Progenitor cell of endocrine pancreas (in vitro differentiated cells): ENCODE results near the gene NOL4L. TPM values are rescaled to one million over a fixed set of nuclear protein-coding genes. Genes with fewer than 3 reads are reported as not detected.
A peak's percentile ranks its signal among the peaks of the same experiment; 100 is the strongest.

ENCODE experiments used
- DNase-seq: peaks from one replicate; pipeline ENCODE4 v3.0.0; 2021; ENCODE audit warnings: low spot score; ENCODE audit not compliant: unreplicated experiment
- H3K27ac Mint-ChIP-seq: 2 replicates; pipeline ENCODE4 v1.8.0; 2021; ENCODE audit warnings: mild to moderate bottlenecking, moderate library complexity, mixed read lengths
- H3K27me3 Mint-ChIP-seq: 2 replicates; pipeline ENCODE4 v1.8.0; 2021; ENCODE audit warnings: mixed read lengths
- H3K36me3 Mint-ChIP-seq: 2 replicates; pipeline ENCODE4 v1.8.0; 2022; ENCODE audit warnings: mixed read lengths; ENCODE audit not compliant: insufficient read depth
- H3K4me1 Mint-ChIP-seq: 2 replicates; pipeline ENCODE4 v1.8.0; 2021; ENCODE audit warnings: low read depth, mixed read lengths
- H3K4me3 Mint-ChIP-seq: 2 replicates; pipeline ENCODE4 v1.8.0; 2021; ENCODE audit warnings: low read depth, mild to moderate bottlenecking, moderate library complexity, mixed read lengths
- H3K9me3 Mint-ChIP-seq: 2 replicates; pipeline ENCODE4 v1.8.0; 2021; ENCODE audit warnings: low read depth, mixed read lengths
- total RNA-seq: library from RNA; stranded (reverse); gene quantifications from 2 replicates; pipeline ENCODE4 v1.2.1, GENCODE V29; 2021
- TF ChIP-seq, protein P1 (sequence below): fragments of 200-600 bp; sonication (generic); IDR thresholded peaks from one replicate; pipeline ENCODE4 v1.5.0; 2021; ENCODE audit warnings: antibody characterized with exemption, mild to moderate bottlenecking; ENCODE audit not compliant: unreplicated experiment

Gene NOL4L
- total RNA-seq, 1 donor from 2014 or later: 90.4 TPM

DNA sequence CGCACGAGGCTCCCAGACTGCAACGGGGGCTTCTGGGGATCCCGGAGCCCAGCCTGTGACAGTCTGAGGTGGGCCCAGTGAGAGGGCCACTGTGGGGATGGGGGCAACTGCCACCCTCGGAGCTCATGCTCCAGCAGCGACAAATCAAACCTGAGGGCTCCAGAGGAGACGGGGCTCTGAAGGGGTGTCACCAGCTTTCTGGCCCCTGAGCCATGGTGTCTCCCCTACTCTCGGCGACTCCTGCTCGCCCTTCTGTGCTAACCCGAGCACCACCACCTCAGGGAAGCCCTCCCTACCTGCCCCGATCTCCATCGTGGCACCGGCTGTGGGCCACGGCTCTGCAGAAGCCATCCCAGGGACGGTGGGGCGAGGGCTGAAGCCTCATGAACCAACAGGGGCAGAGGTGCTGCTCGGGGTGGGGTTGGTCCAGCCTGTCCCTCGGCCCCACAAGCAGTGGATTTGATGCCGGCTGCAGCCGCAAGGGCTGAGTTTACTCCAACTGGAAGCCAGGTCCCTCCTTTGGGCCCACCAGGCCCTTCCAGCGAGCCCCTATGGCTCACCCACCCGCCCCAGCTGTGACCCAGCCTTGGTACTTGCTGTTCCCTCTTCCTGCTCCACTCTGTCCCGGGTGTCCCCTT, 124.3 kb downstream of the NOL4L start:
- H3K27me3 Mint-ChIP-seq: no peaks in the 10 kb centered on the region
- H3K9me3 Mint-ChIP-seq: no peaks in the 10 kb centered on the region
- TF ChIP-seq, protein P1, sequence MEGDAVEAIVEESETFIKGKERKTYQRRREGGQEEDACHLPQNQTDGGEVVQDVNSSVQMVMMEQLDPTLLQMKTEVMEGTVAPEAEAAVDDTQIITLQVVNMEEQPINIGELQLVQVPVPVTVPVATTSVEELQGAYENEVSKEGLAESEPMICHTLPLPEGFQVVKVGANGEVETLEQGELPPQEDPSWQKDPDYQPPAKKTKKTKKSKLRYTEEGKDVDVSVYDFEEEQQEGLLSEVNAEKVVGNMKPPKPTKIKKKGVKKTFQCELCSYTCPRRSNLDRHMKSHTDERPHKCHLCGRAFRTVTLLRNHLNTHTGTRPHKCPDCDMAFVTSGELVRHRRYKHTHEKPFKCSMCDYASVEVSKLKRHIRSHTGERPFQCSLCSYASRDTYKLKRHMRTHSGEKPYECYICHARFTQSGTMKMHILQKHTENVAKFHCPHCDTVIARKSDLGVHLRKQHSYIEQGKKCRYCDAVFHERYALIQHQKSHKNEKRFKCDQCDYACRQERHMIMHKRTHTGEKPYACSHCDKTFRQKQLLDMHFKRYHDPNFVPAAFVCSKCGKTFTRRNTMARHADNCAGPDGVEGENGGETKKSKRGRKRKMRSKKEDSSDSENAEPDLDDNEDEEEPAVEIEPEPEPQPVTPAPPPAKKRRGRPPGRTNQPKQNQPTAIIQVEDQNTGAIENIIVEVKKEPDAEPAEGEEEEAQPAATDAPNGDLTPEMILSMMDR: no peak
- H3K4me1 Mint-ChIP-seq: peaks cover 35% of the 10 kb centered on the region
- DNase-seq: no peak
- H3K36me3 Mint-ChIP-seq: peaks cover 6% of the 10 kb centered on the region
- H3K27ac Mint-ChIP-seq: no peak overlapping the region
- H3K4me3 Mint-ChIP-seq: no peak overlapping the region

DNA sequence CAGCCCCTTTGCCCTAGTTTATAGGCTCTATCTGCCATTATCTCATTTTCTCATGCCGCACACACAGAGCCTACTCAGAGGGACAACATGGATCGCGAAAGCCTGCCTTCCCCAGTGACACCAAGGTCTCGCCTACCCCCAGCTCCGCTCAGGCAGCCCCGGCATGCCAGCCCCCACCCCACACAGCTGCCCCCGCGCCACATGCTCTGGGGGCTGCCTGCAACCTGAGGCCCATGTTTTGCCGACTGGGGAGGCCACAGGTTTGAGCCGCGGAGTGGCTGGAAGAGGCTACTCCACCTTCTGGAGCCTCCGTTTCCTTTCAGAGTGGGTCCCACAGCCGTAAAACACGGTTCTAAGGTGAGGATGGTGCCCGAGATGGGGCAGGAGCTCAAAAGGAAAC, 124.9 kb downstream of the NOL4L start:
- Mint-ChIP-seq H3K9me3 (no peaks in the 10 kb centered on the region), H3K27me3 (no peaks in the 10 kb centered on the region), H3K4me3 (no peak overlapping the region), H3K27ac (peak overlapping the region; percentile 68), H3K4me1 (peaks cover 33% of the 10 kb centered on the region), H3K36me3 (peaks cover 7% of the 10 kb centered on the region)
- TF ChIP-seq, protein P1: no peak
- no peak for DNase-seq

DNA sequence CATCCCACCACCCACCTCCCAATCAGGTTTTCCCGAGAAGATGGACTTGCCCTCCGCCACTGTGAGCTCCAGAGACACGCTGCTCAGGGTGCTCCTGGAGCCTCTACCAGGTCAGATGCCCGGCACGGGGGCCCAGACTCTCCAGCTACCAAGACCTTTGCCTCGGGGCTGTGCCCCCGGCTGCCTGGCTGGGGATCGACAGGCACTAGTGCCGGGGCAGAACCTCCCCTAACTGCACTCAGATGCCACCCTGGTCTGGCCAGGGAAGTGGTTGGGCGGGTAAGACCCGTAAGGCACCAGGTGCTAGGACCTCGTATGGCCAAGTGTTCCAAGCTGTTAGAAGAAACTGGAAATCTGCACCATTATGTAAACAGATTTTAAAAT, 126.3 kb downstream of the NOL4L start:
- TF ChIP-seq, protein P1: no peak
- DNase-seq: no peak
- Mint-ChIP-seq H3K4me3 (peak overlapping the region; percentile 54), H3K4me1 (peaks cover 23% of the 10 kb centered on the region), H3K36me3 (peaks cover 10% of the 10 kb centered on the region), H3K27ac (peak overlapping the region; percentile 91), H3K9me3 (no peaks in the 10 kb centered on the region), H3K27me3 (no peaks in the 10 kb centered on the region)

DNA sequence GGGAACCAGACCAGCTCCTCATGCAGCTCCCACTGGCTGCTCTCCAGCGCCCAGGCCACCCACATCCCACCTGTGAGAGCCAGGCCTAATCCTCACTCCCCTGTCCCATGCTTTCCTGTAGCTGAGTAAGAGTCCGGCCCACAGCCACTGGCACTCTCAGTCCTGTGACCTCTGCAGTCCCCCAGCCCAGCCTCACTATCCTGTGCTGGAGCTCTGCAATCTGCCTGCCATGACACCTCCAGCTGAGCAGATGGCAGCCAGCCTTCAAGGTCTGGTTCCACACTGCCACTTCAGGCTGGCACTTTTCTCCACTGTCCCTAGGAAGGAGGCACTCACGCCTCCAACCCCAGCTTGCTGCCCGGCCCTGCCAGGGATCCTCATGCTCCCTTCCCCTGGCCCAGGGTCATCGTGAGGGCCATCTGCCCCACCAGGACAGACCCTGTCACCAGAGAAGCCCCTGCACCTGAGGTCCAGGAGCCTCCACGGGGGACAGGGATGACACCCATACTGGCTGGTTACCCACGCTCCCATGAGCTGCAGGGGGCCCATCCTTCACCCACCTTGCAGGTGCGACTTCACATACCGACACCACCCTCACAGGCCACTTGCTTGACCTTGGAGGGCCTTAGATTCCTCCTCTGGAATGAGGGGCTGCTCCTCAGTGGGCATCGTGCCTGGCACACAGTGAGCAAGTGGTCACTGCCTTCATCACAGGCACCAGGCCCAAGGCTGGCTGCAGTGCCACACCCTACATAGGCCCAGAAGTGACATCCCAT, 126.9 kb downstream of the NOL4L start:
- Mint-ChIP-seq H3K9me3 (no peaks in the 10 kb centered on the region), H3K27ac (peak overlapping the region; percentile 91), H3K36me3 (peaks cover 10% of the 10 kb centered on the region), H3K4me3 (peak overlapping the region; percentile 54), H3K4me1 (peaks cover 18% of the 10 kb centered on the region), H3K27me3 (no peaks in the 10 kb centered on the region)
- TF ChIP-seq, protein P1: no peak
- DNase-seq: no peak

DNA sequence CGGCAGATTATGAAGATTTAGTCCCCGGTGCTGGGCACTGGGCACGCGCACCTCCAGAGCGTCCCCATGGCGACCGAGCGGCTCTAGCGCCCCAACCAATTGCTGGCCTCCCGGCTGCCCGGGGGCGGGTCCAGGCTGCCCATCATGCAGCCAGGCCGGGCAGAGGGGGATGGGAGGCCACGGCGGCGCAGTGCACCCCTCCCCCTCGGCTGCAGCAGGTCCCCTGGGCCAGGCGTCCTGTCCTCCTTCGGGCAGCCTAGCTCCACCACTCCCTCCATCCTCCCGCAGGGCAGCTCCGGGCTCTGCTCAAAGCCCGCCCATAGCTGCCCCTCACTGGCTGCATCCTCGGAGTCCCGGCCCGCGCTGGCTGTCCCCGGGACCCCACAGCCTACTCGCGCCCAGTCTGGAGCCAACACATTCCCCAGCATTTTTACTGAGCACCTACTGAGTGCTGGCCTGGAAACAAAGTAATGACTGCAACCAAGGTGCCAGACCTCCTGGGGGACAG, 127.6 kb downstream of the NOL4L start:
- Mint-ChIP-seq H3K4me3 (peak overlapping the region; percentile 54), H3K4me1 (peaks cover 18% of the 10 kb centered on the region), H3K27me3 (no peaks in the 10 kb centered on the region), H3K27ac (peak overlapping the region; percentile 91), H3K36me3 (peaks cover 14% of the 10 kb centered on the region), H3K9me3 (no peaks in the 10 kb centered on the region)
- DNase-seq: peak; percentile 95
- TF ChIP-seq, protein P1: no peak
